Caco-2 (cell line): ENCODE data around the gene KCTD1. TPM values are rescaled to one million over a fixed set of nuclear protein-coding genes. Genes with fewer than 3 reads are reported as not detected.

ENCODE experiments used
- BruUV-seq: library from RNA; stranded (reverse); fragments of 400-500 nt; replicated peaks from 2 replicates; lab custom pipeline; 2021; lab: Mats Ljungman, UMichigan
- CTCF ChIA-PET: fragments of 300-600 bp; sonication (Branson Sonifier 250); formaldehyde crosslinking; loops from one replicate; lab custom pipeline; 2022; ENCODE audit warnings: antibody characterized with exemption; lab: Charles Lee
- POLR2A ChIA-PET: fragments of 300-600 bp; sonication (Branson Sonifier 250); formaldehyde crosslinking; loops from one replicate; lab custom pipeline; 2022; ENCODE audit warnings: antibody characterized with exemption; lab: Charles Lee
- DNase-seq, 2 experiments: peaks; one replicate each; pipeline versions ENCODE4 v3.0.0 to v3.0.0-alpha.2; 2020 to 2022
- H3K27me3 ChIP-seq: replicated peaks from 2 replicates; pipeline ENCODE4 v1.6.0; 2011; ENCODE audit warnings: low read length; ENCODE audit not compliant: control insufficient read depth, insufficient read depth
- H3K36me3 ChIP-seq: 2 replicates; pipeline ENCODE4 v1.5.1; 2011; ENCODE audit warnings: low read length; ENCODE audit not compliant: control insufficient read depth, insufficient read depth
- H3K4me1 ChIP-seq: fragments of 250-450 bp; sonication (Bioruptor Pico); 2 replicates; pipeline ENCODE4 v1.5.1; 2020; ENCODE audit warnings: mild to moderate bottlenecking
- H3K4me3 ChIP-seq: 2 replicates; pipeline ENCODE4 v1.5.1; 2011; ENCODE audit warnings: low read depth, mild to moderate bottlenecking, control low read depth, low read length
- H3K9me3 ChIP-seq: fragments of 250-450 bp; sonication (Bioruptor Pico); 2 replicates; pipeline ENCODE4 v1.5.1; 2020; ENCODE audit warnings: mild to moderate bottlenecking, moderate library complexity
- H3K27ac Mint-ChIP-seq: one replicate; pipeline ENCODE4 v1.8.0; 2022; ENCODE audit warnings: mixed read lengths; ENCODE audit not compliant: unreplicated experiment
- H3K27me3 Mint-ChIP-seq: one replicate; pipeline ENCODE4 v1.8.0; 2022; ENCODE audit warnings: mixed read lengths; ENCODE audit not compliant: insufficient read depth, unreplicated experiment
- H3K36me3 Mint-ChIP-seq: one replicate; pipeline ENCODE4 v1.8.0; 2022; ENCODE audit warnings: mild to moderate bottlenecking, mixed read lengths; ENCODE audit not compliant: insufficient read depth, unreplicated experiment
- H3K4me1 Mint-ChIP-seq: one replicate; pipeline ENCODE4 v1.8.0; 2022; ENCODE audit warnings: low read depth, mixed read lengths; ENCODE audit not compliant: unreplicated experiment
- H3K4me3 Mint-ChIP-seq: one replicate; pipeline ENCODE4 v1.8.0; 2022; ENCODE audit warnings: mild to moderate bottlenecking, moderate library complexity, mixed read lengths; ENCODE audit not compliant: unreplicated experiment
- H3K9me3 Mint-ChIP-seq: one replicate; pipeline ENCODE4 v1.8.0; 2022; ENCODE audit warnings: mixed read lengths; ENCODE audit not compliant: unreplicated experiment
- intact Hi-C: fragments of 100-400 bp; cut with micrococcal nuclease; formaldehyde crosslinking; loops from one replicate; pipeline ENCODE4 v1.10.0; 2022; ENCODE audit not compliant: unreplicated experiment
- total RNA-seq: library from RNA; stranded (reverse); gene quantifications from 2 replicates; pipeline ENCODE4 v1.2.3, GENCODE V29; 2022
- TF ChIP-seq, protein P1 (sequence below), 2 experiments: fragments of 200-600 bp in 1 of 2; IDR thresholded peaks; 1 replicate in 1 of 2; 2 replicates in 1 of 2; pipeline versions ENCODE4 v1.5.1 to v1.8.0; 2011 to 2022; ENCODE audit warnings: antibody characterized with exemption in 1 of 2, control low read depth in 1 of 2, inconsistent platforms in 1 of 2, low read depth in 1 of 2, low read length in 1 of 2, mild to moderate bottlenecking in 1 of 2, moderate library complexity in 1 of 2; ENCODE audit not compliant: insufficient read depth in 1 of 2, severe bottlenecking in 1 of 2, unreplicated experiment in 1 of 2

The KCTD1 gene
- total RNA-seq, 1 experiment from 2014 or later: 5.7 TPM

DNA sequence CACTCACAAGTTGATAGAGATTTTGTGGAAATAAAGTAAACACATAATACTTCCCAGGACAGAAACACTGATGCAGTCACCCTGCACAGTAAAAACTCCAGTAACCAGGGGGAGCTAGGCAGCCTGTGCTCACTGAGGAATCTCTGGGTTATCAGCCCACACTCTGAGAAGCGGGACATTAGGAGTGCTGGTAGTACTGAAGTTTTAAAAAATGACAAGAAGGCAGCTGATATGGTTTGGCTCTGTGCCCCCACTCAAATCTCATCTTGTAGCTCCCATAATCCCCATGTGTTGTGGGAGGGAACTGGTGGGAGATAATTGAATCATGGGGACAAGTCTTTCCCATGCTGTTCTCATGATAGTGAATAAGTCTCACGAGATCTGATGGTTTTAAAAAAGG is 31.4 kb downstream of the KCTD1 start:
- H3K36me3 Mint-ChIP-seq: no peaks in the 10 kb centered on the region
- DNase-seq: no peak
- POLR2A ChIA-PET: no interaction called here
- H3K27me3 Mint-ChIP-seq: no peaks in the 10 kb centered on the region
- Histone ChIP-seq H3K36me3 (no peaks in the 10 kb centered on the region), H3K4me1 (no peaks in the 10 kb centered on the region), H3K9me3 (no peaks in the 10 kb centered on the region), H3K4me3 (no peak overlapping the region), H3K27me3 (no peaks in the 10 kb centered on the region)
- no peak overlapping the region for H3K27ac Mint-ChIP-seq
- TF ChIP-seq, protein P1, sequence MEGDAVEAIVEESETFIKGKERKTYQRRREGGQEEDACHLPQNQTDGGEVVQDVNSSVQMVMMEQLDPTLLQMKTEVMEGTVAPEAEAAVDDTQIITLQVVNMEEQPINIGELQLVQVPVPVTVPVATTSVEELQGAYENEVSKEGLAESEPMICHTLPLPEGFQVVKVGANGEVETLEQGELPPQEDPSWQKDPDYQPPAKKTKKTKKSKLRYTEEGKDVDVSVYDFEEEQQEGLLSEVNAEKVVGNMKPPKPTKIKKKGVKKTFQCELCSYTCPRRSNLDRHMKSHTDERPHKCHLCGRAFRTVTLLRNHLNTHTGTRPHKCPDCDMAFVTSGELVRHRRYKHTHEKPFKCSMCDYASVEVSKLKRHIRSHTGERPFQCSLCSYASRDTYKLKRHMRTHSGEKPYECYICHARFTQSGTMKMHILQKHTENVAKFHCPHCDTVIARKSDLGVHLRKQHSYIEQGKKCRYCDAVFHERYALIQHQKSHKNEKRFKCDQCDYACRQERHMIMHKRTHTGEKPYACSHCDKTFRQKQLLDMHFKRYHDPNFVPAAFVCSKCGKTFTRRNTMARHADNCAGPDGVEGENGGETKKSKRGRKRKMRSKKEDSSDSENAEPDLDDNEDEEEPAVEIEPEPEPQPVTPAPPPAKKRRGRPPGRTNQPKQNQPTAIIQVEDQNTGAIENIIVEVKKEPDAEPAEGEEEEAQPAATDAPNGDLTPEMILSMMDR (IDR thresholded peaks at IDR 0.05; ENCODE audit: insufficient read depth in 1 of 2, low read depth in 1 of 2, low read length in 1 of 2, severe bottlenecking in 1 of 2, unreplicated experiment in 1 of 2): no peak
- no peak overlapping the region for H3K4me3 Mint-ChIP-seq
- no peaks in the 10 kb centered on the region for H3K4me1 Mint-ChIP-seq
- BruUV-seq: no TSS peak
- CTCF ChIA-PET: no interaction called here
- intact Hi-C loops: no loop called here
- no peaks in the 10 kb centered on the region for H3K9me3 Mint-ChIP-seq

DNA sequence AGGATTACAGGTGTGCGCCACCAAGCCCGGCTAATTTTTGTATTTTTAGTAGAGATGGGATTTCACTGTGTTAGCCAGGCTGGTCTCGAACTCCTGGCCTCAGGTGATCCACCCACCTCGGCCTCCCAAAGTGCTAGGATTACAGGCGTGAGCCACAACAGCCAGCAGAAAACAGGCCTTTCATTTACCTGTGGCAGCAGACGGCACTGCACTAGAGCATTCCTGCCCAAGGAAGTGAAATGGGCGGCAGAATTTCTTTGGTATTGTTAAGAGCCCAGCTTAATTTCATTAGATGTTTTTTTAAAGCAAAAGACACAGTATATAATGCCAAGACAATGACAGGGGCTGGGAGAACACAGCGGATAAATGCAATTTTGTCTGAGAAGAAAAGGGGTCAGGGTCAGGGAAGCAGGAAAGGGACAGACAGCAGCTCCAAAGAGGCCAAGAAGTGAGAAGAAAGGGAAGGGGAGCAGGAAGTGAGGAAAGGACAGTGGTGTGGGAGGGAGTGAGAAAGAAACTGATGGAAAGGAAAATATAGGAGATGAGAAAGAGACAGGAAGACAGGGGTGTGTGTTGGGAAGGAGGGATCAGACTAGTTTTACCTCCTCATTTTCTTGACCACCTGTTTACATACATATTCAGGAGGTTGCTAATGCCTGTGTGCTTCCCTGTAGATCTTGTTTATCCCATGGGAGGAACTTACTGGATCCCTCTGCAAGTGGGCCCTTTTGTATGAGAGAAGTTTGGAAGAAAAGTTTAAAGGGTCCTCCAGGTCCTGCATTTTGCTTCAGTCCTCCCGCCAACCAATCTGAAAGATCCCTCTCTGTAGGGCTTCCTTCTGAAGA is 32.5 kb downstream of the KCTD1 start:
- Mint-ChIP-seq H3K27me3 (no peaks in the 10 kb centered on the region), H3K4me3 (no peak overlapping the region), H3K36me3 (no peaks in the 10 kb centered on the region), H3K9me3 (no peaks in the 10 kb centered on the region), H3K4me1 (no peaks in the 10 kb centered on the region), H3K27ac (no peak overlapping the region)
- POLR2A ChIA-PET: no interaction called here
- intact Hi-C loops: no loop called here
- H3K4me1 ChIP-seq: no peaks in the 10 kb centered on the region
- TF ChIP-seq, protein P1 (IDR thresholded peaks at IDR 0.05; ENCODE audit: insufficient read depth in 1 of 2, low read depth in 1 of 2, low read length in 1 of 2, severe bottlenecking in 1 of 2, unreplicated experiment in 1 of 2): no peak
- no peak overlapping the region for H3K4me3 ChIP-seq
- CTCF ChIA-PET: interaction anchor here (0.7 kb wide), 1 partner anchor 47 kb away, joined by 6 read pairs; no protein-coding TSS in a partner anchor
- H3K27me3 ChIP-seq: no peaks in the 10 kb centered on the region
- no TSS peak for BruUV-seq
- no peaks in the 10 kb centered on the region for H3K9me3 ChIP-seq
- DNase-seq: no peak
- H3K36me3 ChIP-seq: no peaks in the 10 kb centered on the region

DNA sequence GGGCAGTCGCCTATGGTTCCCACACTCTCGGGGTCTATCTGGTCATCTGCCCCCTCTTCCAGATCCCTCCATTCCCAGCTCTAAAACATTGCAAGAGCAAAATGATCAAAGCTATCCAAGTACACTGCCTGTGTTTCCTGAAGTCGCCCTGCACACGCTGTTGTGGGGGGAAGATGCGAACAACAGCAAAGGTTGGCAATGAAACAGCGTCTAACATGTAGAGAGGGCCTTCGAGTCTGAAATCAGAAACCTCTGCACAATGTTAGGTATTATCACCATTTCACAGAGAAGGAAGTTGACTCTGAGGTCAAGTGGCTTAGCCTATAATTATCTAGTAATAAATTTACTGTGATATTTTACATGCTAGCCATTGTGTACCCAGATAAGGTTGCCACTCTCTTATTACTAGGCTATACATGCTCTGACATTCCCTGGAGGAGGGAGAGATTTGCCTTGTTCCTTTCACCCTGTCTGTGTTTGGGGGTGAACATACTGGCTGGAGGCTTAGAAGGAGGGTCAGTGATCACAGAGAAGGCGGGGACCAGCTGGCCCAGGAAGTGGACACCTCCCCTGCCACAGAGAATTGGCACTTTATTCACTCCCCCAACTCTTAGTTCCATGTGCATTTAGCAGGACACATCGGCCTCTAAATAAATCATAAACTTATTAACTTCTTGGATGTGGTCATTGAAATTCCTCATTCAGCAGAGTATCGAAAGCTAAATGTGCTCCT is 36.8 kb downstream of the KCTD1 start:
- ChIA-PET POLR2A (no interaction called here), CTCF (no interaction called here)
- H3K4me3 ChIP-seq: no peak overlapping the region
- TF ChIP-seq, protein P1 (IDR thresholded peaks at IDR 0.05; ENCODE audit: insufficient read depth in 1 of 2, low read depth in 1 of 2, low read length in 1 of 2, severe bottlenecking in 1 of 2, unreplicated experiment in 1 of 2): no peak
- intact Hi-C loops: no loop called here
- no TSS peak for BruUV-seq
- no peak overlapping the region for H3K4me3 Mint-ChIP-seq
- no peak for DNase-seq
- no peaks in the 10 kb centered on the region for H3K4me1 ChIP-seq
- H3K27me3 Mint-ChIP-seq: no peaks in the 10 kb centered on the region
- H3K4me1 Mint-ChIP-seq: no peaks in the 10 kb centered on the region
- H3K36me3 ChIP-seq: no peaks in the 10 kb centered on the region
- no peaks in the 10 kb centered on the region for H3K9me3 ChIP-seq
- H3K27me3 ChIP-seq: no peaks in the 10 kb centered on the region
- H3K9me3 Mint-ChIP-seq: no peaks in the 10 kb centered on the region
- H3K27ac Mint-ChIP-seq: no peak overlapping the region
- no peaks in the 10 kb centered on the region for H3K36me3 Mint-ChIP-seq
